Left forelimb (tissue), 1 donor: ENCODE data around the gene STK33.

Experiments
- DNase-seq: peaks from one replicate; pipeline ENCODE4 v3.0.0-alpha.2; 2018; ENCODE audit warnings: low spot score

The STK33 gene

GRCh38 chr11:8415195-8415594, 178.8 kb downstream of the STK33 start:
- no peak for DNase-seq

- no peak for DNase-seq
These were observed 185.7 kb downstream of the STK33 start for GRCh38 chr11:8408151-8408941.

GRCh38 chr11:8403310-8403709, 190.7 kb downstream of the STK33 start:
- no peak for DNase-seq

- no peak for DNase-seq
These were observed 201.1 kb downstream of the STK33 start for GRCh38 chr11:8392886-8393285.

- DNase-seq, result no peak
These were observed 201.9 kb downstream of the STK33 start for GRCh38 chr11:8392166-8392565.

GRCh38 chr11:8390851-8391612, 203.0 kb downstream of the STK33 start:
- no peak for DNase-seq

GRCh38 chr11:8389029-8389996, 204.7 kb downstream of the STK33 start:
- no peak for DNase-seq

GRCh38 chr11:8387693-8388092, 206.3 kb downstream of the STK33 start:
- DNase-seq, result no peak

GRCh38 chr11:8387141-8387540, 206.9 kb downstream of the STK33 start:
- DNase-seq, result no peak

GRCh38 chr11:8386134-8386864, 207.7 kb downstream of the STK33 start:
- DNase-seq, result no peak

GRCh38 chr11:8384199-8384821, 209.7 kb downstream of the STK33 start:
- DNase-seq, result no peak

- DNase-seq, result no peak
These were observed 210.4 kb downstream of the STK33 start for GRCh38 chr11:8383627-8384026.

GRCh38 chr11:8383227-8383626, 210.8 kb downstream of the STK33 start:
- no peak for DNase-seq

- DNase-seq, result no peak
These were observed 211.5 kb downstream of the STK33 start for GRCh38 chr11:8382436-8383053.

GRCh38 chr11:8381871-8382396, 212.1 kb downstream of the STK33 start:
- no peak for DNase-seq

GRCh38 chr11:8381343-8381742, 212.7 kb downstream of the STK33 start:
- DNase-seq, result no peak

- DNase-seq, result no peak
These were observed 218.1 kb downstream of the STK33 start for GRCh38 chr11:8375932-8376331.

- no peak for DNase-seq
These were observed 218.6 kb downstream of the STK33 start for GRCh38 chr11:8375460-8375859.

GRCh38 chr11:8374716-8375115, 219.3 kb downstream of the STK33 start:
- no peak for DNase-seq
